Measurements from ENCODE around the gene FOXN1.

Gene FOXN1

GRCh38 chr17:28527859-28528258 lies 21.7 kb downstream of the FOXN1 start:
- no peak for DNase-seq

DNA sequence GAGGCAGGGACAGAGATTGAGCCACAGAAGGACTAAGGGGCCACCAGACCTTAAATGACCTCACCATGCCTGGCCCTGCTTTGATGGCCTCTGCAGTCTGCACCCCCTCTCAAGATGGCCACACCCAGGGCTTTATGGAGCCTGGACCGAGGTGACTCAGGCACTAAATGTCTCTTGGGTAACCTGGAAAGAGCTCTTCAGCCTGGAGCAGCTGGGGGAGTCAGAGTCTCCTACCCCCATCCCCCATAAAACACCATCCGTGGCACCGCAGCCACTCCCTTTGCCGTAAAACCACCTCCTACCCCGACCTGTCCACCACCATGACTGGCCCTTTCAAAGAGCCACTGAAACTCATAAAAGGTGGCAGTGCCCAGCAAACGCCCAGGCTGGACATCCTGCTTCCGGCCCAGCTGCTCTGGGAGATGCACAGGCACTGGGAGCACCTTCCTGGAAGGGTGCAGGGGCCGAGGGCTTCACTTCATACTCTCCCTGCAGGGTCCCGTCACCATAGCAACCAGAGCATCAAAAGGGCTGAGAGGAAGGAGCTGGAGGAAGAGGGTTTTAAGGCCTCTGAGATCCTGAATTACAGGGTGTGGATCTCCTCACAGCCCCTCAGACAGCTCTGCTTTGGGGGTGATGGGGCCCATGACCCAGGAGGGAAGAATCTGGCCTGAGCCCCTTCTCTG lies 22.3 kb downstream of the FOXN1 start:
- DNase-seq, result no peak

DNA sequence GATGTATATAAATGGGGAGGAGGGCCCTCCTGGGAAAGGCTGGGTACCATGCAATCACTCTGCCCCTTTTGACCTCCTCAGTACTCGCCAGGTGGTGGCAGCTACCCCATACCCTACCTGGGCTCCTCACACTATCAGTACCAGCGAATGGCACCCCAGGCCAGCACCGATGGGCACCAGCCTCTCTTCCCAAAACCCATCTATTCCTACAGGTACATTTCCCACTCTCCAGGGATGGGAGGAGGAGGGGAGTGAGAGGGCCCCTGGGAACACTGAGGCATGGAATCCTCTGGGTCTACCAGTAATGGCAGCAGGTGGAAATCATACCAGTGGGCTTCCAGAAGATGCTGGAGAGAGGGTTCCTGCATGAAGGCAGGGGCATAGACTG lies 22.9 kb downstream of the FOXN1 start:
- no peak for DNase-seq

DNA sequence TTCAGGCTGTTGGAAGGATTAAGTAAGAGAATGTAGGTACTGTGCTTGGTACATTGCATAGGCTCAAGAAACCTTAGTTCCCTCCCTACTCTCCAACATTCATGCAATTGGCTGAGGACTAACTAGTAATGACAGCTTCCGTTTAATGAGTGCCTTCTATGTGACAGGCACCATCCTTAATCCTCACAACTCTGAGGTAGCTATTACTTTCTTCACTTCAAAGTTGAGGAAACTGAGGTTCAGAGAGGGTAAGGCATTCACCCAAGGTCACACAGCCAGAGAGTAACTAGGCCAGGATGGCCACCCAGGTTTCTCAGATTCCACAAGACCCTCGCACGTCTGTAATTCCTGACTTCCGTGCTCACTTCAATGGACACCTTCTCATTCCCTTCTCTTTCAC lies 24.1 kb downstream of the FOXN1 start:
- DNase-seq, result no peak

DNA sequence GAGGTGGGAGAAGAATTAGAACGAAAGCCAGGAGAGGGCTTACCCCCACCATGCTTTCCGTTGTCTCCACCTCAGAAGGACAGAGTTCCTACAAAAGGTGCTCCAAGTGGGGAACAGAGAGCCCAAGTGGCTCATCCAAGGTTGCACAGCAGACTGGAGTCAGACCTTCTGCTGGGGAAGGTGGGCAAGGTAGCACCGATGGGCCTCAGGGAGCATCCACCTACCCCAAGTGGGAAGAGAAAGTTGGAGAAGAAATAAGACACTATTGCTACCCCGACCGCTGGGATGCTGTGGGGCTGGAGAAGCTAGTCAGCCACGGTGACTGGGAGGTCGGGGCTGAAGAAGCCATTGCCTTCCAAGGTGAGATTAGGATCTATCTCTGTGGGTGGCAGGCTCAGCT lies 24.8 kb downstream of the FOXN1 start:
- no peak for DNase-seq

DNA sequence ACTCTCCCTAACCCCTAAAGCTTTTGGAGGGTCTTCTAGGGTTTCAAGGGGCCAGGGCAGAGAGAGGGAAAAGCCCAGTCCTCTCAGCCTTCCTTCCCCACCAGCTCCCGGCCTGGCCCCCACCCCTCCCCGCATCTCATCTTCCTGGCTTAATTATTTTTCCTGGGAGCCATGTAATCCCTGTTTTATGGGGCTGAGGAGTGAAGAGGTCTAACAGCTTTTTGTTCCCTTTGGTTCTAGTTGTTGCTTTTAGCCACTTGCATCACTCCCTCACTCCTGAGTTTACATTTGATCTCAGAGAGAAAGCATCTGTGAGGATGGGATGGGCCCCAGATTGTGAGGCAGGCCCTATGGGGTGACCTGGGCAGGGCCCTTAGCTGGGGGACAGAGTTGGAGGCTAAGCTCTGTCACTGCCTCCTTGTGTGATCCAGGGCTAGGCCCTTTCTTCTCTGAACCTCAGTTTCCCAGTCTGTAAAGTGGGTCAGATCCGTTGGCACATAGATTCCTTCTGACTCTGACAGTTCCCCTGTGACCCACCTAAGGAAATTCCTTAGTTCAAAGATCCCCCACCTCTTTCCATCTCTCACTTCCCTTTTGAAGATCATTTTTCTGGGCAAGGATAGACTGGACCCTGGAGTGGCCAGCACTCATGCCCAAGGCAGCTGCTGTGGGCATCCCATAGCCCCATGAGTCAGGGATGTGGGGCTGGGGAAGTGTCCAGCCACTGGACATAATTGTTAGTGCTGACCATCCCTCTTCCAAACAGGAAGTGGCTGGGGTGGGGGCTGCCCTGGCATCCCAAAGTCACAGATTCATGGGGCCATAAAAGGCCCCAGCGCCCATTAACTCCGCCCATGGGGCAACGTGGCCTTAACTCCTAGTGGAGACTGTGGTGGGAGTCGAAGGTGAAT lies 26.2 kb downstream of the FOXN1 start:
- no peak for DNase-seq

DNA sequence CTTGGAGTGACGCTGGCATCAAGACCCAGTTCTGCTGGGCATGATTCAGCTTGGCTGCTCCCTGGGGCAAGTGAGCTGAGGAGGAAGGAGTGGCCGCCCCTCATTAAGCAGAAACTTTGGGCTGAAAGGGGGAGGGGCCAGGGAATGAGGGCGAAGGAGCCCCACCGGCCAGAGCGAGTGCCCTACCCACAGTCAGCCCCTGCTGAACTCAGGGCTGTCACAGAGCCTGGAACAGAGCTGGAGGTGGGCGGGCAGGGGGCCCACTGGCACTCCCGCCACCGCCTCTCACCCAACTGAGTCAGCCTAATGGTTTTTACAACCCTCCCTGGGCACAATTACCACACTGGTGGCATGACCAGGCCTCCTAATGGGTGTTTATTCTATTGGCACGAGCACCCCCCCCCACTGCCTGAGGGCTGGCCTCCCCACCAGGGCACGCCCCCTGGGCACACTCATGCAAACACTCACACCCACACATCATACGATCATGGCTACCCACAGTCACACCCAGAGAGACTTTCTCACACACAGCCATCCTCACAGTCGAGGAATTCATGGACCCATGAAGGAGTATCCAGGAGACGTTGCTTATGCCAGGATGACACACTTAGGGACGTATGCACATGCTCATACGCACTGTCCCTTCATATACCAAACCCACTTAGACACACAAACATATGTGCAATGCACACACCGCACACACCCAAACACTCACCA lies 27.1 kb downstream of the FOXN1 start:
- no peak for DNase-seq

DNA sequence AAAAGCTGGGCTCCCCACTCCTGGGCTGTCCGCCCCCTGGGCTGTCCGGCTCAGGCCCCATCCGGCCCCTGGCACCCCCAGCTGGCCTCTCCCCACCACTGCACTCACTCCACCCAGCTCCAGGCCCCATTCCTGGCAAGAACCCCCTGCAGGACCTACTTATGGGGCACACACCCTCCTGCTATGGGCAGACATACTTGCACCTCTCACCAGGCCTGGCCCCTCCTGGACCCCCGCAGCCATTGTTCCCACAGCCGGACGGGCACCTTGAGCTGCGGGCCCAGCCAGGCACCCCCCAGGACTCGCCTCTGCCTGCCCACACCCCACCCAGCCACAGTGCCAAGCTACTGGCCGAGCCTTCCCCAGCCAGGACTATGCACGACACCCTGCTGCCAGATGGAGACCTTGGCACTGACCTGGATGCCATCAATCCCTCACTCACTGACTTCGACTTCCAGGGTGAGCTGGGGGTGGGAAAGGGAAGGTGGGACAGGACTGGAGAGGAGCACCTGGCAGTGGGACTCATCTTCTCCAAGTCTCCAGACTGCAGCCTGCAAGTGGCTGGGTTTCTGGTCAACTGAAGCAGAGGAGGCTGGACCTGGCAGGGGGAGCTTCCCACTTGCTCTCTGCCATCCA lies 28.7 kb downstream of the FOXN1 start:
- DNase-seq, result no peak

GRCh38 chr17:28536532-28537218 lies 30.5 kb downstream of the FOXN1 start:
- no peak for DNase-seq

DNA sequence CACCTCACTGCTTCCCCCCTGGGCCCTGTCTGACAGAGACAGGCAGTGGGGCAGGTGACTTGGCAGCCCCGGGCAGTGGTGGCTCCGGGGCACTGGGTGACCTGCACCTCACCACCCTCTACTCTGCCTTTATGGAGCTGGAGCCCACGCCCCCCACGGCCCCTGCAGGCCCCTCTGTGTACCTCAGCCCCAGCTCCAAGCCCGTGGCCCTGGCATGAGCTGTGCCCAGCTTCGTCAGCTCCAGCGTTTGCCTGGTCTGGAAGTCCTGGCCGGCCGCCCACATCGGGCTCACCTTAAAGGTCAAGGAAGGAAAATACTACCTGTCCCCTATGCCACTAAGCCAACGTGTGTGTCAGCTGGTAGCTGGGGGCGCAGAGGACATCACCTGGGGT lies 31.1 kb downstream of the FOXN1 start:
- no peak for DNase-seq

- no peak for DNase-seq
These were observed 32.2 kb downstream of the FOXN1 start for GRCh38 chr17:28538296-28538895.

GRCh38 chr17:28540231-28540630 lies 34.1 kb downstream of the FOXN1 start:
- DNase-seq, result no peak

GRCh38 chr17:28541439-28541838 lies 35.3 kb downstream of the FOXN1 start:
- no peak for DNase-seq

GRCh38 chr17:28544402-28545140 lies 38.4 kb downstream of the FOXN1 start:
- no peak for DNase-seq

- no peak for DNase-seq
These were observed 39.0 kb downstream of the FOXN1 start for GRCh38 chr17:28545141-28545503.

GRCh38 chr17:28545787-28546415 lies 39.8 kb downstream of the FOXN1 start:
- DNase-seq, result no peak

DNA sequence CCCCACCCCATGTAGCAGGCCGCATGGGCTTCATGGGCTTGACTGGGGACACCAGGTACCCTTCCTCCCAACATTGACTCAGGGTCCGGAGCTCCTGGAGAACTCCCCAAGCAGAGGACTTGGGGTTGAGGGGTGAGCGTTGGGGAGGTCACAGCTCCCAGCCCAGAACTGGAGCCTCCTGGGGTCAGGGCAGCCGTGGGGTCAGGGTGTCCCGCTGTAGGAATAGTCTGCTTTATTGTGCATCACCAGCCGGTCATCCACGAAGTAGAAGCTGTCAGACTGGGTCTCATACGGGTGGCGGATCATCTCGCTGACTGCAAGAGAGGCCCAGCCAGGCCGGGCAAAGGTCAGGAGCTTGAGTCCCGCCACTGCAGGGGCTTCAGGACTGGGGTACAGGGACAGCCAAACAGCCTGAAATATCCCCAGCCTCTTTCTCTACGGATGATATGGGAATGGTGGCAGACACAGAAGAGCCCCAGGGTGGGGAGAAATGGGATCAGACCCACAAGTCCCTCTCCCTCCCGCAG lies 41.0 kb downstream of the FOXN1 start:
- no peak for DNase-seq

GRCh38 chr17:28547623-28548416 lies 41.7 kb downstream of the FOXN1 start:
- peak; percentile 76 for DNase-seq

- no peak for DNase-seq
These were observed 42.4 kb downstream of the FOXN1 start for GRCh38 chr17:28548417-28549130.

Measured in CD4-positive, alpha-beta T cell treated with Interleukin-17A for 1 hour (primary cell).